ENCODE measurements around the gene SETD3. TPM values are rescaled to one million over a fixed set of nuclear protein-coding genes. Genes with fewer than 3 reads are reported as not detected.

SETD3 gene
- total and polyA plus RNA-seq, 10 of the 15 experiments (the other 5 are each of a cell fraction or from before 2014, with no cell fraction given) = 11.3 to 44.2 (median 36.5) TPM

- H3K4me1 ChIP-seq (ENCODE audit: control insufficient read depth, insufficient read depth, low read length) = no peaks in the 10 kb centered on the region
- H3K79me2 ChIP-seq (ENCODE audit: control insufficient read depth, insufficient read depth, low read length) = no peaks in the 10 kb centered on the region
- POLR2A ChIA-PET = no interaction called here
- no peak for FAIRE-seq
- intact Hi-C loops (cut with micrococcal nuclease; ENCODE audit: unreplicated experiment) (no loop called here), in situ Hi-C loops (cut with MboI) (no loop called here)
- no peak for DNase-seq (ENCODE audit: low read depth, low spot score)
- H3K27ac ChIP-seq (ENCODE audit: control insufficient read depth, insufficient read depth) = no peak overlapping the region
- H3K9me3 ChIP-seq (replicated peaks; ENCODE audit: control insufficient read depth, insufficient read depth, low read length) = no peaks in the 10 kb centered on the region
- ATAC-seq = no peak
- TF ChIP-seq PML (IDR thresholded peaks at IDR 0.05; ENCODE audit: low read length) = no peak
- TF ChIP-seq, protein P1, sequence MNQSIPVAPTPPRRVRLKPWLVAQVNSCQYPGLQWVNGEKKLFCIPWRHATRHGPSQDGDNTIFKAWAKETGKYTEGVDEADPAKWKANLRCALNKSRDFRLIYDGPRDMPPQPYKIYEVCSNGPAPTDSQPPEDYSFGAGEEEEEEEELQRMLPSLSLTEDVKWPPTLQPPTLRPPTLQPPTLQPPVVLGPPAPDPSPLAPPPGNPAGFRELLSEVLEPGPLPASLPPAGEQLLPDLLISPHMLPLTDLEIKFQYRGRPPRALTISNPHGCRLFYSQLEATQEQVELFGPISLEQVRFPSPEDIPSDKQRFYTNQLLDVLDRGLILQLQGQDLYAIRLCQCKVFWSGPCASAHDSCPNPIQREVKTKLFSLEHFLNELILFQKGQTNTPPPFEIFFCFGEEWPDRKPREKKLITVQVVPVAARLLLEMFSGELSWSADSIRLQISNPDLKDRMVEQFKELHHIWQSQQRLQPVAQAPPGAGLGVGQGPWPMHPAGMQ (IDR thresholded peaks at IDR 0.05; ENCODE audit: borderline replicate concordance) = no peak
- no peak for TF ChIP-seq STAT3 (IDR thresholded peaks at IDR 0.05; ENCODE audit: low read depth, low read length)
- TF ChIP-seq ZNF592 (IDR thresholded peaks at IDR 0.05) = no peak
- TF ChIP-seq ZBED1 (IDR thresholded peaks at IDR 0.05; ENCODE audit: borderline replicate concordance) = no peak
- no peak for TF ChIP-seq ATF7 (IDR thresholded peaks at IDR 0.05; ENCODE audit: low read depth)
- TF ChIP-seq NRF1 (conservative IDR thresholded peaks at IDR 0.05; ENCODE audit: low read depth, low read length) = no peak
- no peak for TF ChIP-seq KAT2A (conservative IDR thresholded peaks at IDR 0.05; ENCODE audit: control insufficient read depth, low read depth, low read length)
- no peak for TF ChIP-seq RAD21 (IDR thresholded peaks at IDR 0.05; ENCODE audit: insufficient read depth, low read depth, low read length)
- TF ChIP-seq CBX5 (IDR thresholded peaks at IDR 0.05; ENCODE audit: low read depth) = no peak
- TF ChIP-seq, protein P2, sequence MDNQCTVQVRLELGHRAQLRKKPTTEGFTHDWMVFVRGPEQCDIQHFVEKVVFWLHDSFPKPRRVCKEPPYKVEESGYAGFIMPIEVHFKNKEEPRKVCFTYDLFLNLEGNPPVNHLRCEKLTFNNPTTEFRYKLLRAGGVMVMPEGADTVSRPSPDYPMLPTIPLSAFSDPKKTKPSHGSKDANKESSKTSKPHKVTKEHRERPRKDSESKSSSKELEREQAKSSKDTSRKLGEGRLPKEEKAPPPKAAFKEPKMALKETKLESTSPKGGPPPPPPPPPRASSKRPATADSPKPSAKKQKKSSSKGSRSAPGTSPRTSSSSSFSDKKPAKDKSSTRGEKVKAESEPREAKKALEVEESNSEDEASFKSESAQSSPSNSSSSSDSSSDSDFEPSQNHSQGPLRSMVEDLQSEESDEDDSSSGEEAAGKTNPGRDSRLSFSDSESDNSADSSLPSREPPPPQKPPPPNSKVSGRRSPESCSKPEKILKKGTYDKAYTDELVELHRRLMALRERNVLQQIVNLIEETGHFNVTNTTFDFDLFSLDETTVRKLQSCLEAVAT (IDR thresholded peaks at IDR 0.05) = no peak
- TF ChIP-seq CREM (IDR thresholded peaks at IDR 0.05; ENCODE audit: low read depth) = no peak
- TF ChIP-seq NFIC (IDR thresholded peaks at IDR 0.05; ENCODE audit: low read depth, low read length) = no peak
- TF ChIP-seq POLR2AphosphoS5 (IDR thresholded peaks at IDR 0.05; ENCODE audit: low read length) = no peak
- no peaks in the 10 kb centered on the region for H4K20me1 ChIP-seq (ENCODE audit: control insufficient read depth, insufficient read depth)
- no peak overlapping the region for H2AFZ ChIP-seq (ENCODE audit: control insufficient read depth, low read depth, low read length)
- no peak overlapping the region for H3K9ac ChIP-seq (ENCODE audit: control insufficient read depth, insufficient read depth, low read length)
- RAD21 ChIA-PET (ENCODE audit: unreplicated experiment) = no interaction called here
- CTCF ChIA-PET = no interaction called here
- WGBS (ENCODE audit: insufficient coverage, insufficient replicate concordance, low lambda C conversion rate, missing lambda C conversion rate) = 100% methylated on average over 6 of the region's 6 CpGs
- H3K4me2 ChIP-seq (ENCODE audit: control insufficient read depth, insufficient read depth) = no peak overlapping the region
- SMC1A ChIA-PET (ENCODE audit: uncharacterized antibody, unreplicated experiment) = no interaction called here
- peaks cover 38 to 69% of the 10 kb centered on the region in 2 experiments for H3K36me3 ChIP-seq (ENCODE audit: control insufficient read depth in 2 of 2, insufficient read depth in 2 of 2, low read length in 1 of 2)
- no peaks in the 10 kb centered on the region for H3K27me3 ChIP-seq (replicated peaks in 1 of 2; ENCODE audit: control insufficient read depth in 2 of 2, insufficient read depth in 2 of 2, low read length in 1 of 2)
- no peak overlapping the region for H3K4me3 ChIP-seq
- TSS peak; percentile 37 for BruUV-seq (replicated peaks)
These were observed 25.6 kb upstream of the SETD3 start for GRCh38 chr14:99506276-99506675.

Measured in GM12878 (cell line).